Muscle layer of colon (tissue), 2 donors: Measurements from ENCODE around the gene SRSF8.
"Not testable (repeated sequence)": the region's sequence is repeated elsewhere in the genome, so short reads cannot be mapped to it uniquely, and the experiment has no call there.

ENCODE experiments used
- H3K27ac ChIP-seq: one replicate; pipeline ENCODE4 v1.7.0; 2013; ENCODE audit warnings: low read depth, mild to moderate bottlenecking, low read length, moderate library complexity
- H3K27me3 ChIP-seq, 2 donors: one replicate each; pipeline ENCODE4 v1.7.0; 2013; ENCODE audit warnings: low read length in 2 of 2, mild to moderate bottlenecking in 2 of 2; ENCODE audit not compliant: insufficient read depth in 2 of 2, control insufficient read depth in 1 of 2
- H3K36me3 ChIP-seq: one replicate; pipeline ENCODE4 v1.7.0; 2013; ENCODE audit warnings: mild to moderate bottlenecking, low read length; ENCODE audit not compliant: insufficient read depth
- H3K4me1 ChIP-seq: one replicate; pipeline ENCODE4 v1.7.0; 2013; ENCODE audit warnings: mild to moderate bottlenecking, low read length; ENCODE audit not compliant: insufficient read depth
- H3K4me3 ChIP-seq, 2 donors: one replicate each; pipeline ENCODE4 v1.7.0; 2013; ENCODE audit warnings: low read length in 2 of 2, low read depth in 1 of 2, mild to moderate bottlenecking in 1 of 2, moderate library complexity in 1 of 2
- H3K9ac ChIP-seq: one replicate; pipeline ENCODE4 v1.7.0; 2013; ENCODE audit warnings: low read length
- H3K9me3 ChIP-seq: one replicate; pipeline ENCODE4 v1.7.0; 2013; ENCODE audit warnings: mild to moderate bottlenecking, low read length
- donor health status: abdominal sarcoma.
- donor health status: Adenocarcinoma of cecum.

The SRSF8 gene

DNA sequence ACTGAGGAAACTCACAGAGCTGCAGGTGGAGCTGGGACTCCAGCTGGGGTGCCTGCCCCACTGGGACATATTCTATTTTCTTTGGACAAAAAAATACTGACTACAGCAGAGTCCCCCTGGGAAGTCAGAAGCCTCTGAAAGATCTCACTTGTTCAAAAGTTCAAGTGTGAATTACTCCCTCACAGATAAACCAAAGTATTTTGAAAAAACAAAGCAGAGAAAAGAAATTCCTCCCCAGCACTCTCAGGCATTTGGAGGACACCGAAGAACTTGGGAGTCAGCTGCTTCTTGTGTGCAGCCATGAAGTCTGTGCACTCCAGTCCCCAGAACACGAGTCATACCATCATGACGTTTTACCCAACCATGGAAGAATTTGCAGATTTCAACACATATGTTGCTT is 17.6 kb upstream of the SRSF8 start, which contains the start of gene KDM4F:
TSS of gene KDM4F (plus strand) at position 301 of the 400 bp plus-strand sequence.
- not testable (repeated sequence) for H3K27me3 ChIP-seq, H3K27ac ChIP-seq, H3K4me1 ChIP-seq, H3K9ac ChIP-seq, H3K36me3 ChIP-seq, H3K9me3 ChIP-seq, H3K4me3 ChIP-seq

DNA sequence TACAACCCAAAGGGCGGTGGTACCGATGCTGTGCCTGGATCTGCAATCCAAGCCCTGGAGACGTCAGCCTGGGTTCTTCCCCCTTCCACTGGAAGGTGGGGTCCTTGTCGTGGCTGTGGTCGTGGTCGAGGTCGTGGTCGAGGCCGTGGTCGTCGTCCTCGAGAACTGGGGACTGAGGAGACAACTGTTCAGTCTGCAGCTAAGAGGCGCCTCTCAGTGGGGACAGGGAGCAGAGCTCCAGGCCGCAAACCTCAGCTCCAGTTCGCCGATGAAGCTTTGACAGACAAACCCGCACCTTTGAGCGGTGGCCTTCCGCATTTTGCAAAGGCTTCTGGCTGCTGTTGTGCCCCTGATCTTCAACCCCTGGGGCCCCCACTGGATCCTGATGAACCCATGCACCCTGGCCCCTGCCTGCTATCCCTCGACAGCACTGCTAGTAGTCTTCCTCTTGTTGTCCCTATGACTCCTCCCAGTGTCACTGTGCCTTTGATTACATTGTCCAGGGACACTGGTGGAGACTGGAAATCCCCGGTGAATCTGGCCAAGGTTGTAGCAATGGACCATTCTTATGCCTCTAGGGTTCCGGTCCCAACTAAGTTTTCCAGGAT is 16.0 kb upstream of the SRSF8 start:
- no peaks in the 10 kb centered on the region for H3K4me1 ChIP-seq
- no peaks in the 10 kb centered on the region for H3K9me3 ChIP-seq
- H3K9ac ChIP-seq: no peak overlapping the region
- H3K27ac ChIP-seq: no peak overlapping the region
- no peak overlapping the region for H3K4me3 ChIP-seq
- H3K27me3 ChIP-seq: peaks cover 0 to 5% of the 10 kb centered on the region in 2 donors
- no peaks in the 10 kb centered on the region for H3K36me3 ChIP-seq

DNA sequence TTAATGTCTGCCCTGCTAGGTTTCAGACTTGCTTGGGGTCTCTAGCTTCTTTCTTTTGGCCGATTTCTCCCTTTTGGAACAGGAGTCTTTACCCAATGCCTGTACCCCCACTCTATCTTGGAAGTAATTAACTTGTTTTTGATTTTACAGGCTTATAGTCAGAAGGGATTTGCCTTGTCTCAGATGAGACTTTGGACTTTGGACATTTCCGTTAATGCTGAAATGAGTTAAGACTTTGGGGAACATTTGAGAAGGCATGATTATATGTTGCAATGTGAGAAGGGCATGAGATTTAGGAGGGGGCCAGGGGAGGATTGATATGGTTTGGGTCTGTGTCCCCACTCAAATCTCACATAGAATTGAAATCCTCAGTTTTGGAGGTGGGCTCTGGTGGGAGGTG is 12.4 kb upstream of the SRSF8 start:
- Histone ChIP-seq H3K4me1 (no peaks in the 10 kb centered on the region), H3K36me3 (no peaks in the 10 kb centered on the region), H3K27ac (no peak overlapping the region), H3K27me3 (peaks cover 0 to 5% of the 10 kb centered on the region in 2 donors), H3K4me3 (no peak overlapping the region), H3K9me3 (no peaks in the 10 kb centered on the region), H3K9ac (no peak overlapping the region)

DNA sequence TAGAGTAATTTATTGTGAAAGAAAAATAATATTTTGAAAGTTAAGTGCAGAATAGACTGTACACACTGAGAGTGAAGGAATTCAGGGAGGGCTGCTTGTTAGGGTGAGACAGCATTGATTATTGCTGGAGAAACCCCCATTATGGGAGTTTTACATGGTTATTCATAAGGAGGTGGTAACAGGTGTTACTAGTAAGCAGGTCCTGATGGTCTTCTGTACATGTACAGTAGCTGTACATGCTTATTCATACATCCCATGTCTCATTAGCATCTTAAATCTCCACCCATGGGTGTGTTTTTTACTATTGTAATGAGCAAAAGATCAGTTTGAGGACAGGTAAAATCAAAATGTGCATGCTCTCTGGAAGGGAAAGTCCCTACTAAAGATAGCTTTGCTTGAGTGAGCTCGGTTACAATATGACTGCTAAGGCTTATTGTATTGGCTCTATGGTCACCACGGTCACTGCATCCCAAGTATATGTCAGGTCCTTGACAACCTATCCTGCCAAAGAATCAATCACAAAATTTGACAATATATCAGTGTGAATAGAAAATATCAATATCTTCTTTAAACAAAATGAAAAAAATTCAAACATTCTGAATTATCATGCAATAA is 11.3 kb upstream of the SRSF8 start:
- no peaks in the 10 kb centered on the region for H3K4me1 ChIP-seq
- H3K9ac ChIP-seq: no peak overlapping the region
- no peak overlapping the region for H3K4me3 ChIP-seq
- no peaks in the 10 kb centered on the region for H3K9me3 ChIP-seq
- H3K27ac ChIP-seq: no peak overlapping the region
- peaks cover 0 to 1% of the 10 kb centered on the region in 2 donors for H3K27me3 ChIP-seq
- no peaks in the 10 kb centered on the region for H3K36me3 ChIP-seq

DNA sequence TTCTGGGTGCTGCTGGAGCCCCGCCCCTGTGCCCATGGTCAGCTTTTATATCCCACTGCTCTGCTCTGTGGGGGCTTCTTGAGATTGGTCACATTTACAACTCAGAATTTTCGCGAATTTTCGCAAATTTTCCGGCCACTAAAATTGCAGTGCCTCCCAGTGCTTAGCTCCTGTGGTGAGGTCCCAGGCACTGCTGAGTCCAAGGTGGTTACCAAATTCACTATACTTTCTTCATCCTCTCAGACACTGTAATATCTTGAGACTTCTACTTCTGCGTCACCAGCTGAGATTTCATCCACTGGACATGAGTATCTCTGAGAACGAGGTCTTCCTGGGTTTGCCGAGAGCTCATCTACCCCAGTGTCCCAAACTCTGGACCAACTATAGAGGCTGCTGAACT is 8.8 kb upstream of the SRSF8 start:
- no peaks in the 10 kb centered on the region for H3K27me3 ChIP-seq
- no peaks in the 10 kb centered on the region for H3K4me1 ChIP-seq
- H3K9me3 ChIP-seq: no peaks in the 10 kb centered on the region
- H3K9ac ChIP-seq: no peak overlapping the region
- H3K27ac ChIP-seq: no peak overlapping the region
- no peak overlapping the region for H3K4me3 ChIP-seq
- no peaks in the 10 kb centered on the region for H3K36me3 ChIP-seq

DNA sequence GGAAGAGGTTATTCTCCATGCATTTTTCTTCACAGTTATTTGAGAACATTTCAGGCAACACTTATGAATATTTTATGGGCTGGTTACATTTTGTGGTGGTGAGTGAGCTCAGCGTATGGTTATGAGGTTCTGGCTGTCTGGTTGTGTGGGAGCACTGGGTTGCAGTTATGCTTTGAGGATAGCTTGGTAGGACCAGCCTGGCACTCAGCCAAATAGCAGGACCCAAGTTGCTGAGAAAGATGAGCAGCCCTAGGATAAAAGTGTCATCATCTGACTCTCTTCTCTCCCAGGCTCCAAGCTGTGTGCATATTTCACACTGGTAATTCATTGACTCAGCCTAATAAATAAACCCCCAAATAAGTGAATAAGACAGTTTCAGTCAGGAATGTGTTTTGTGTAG is 8.1 kb upstream of the SRSF8 start:
- no peak overlapping the region for H3K9ac ChIP-seq
- no peak overlapping the region for H3K4me3 ChIP-seq
- H3K4me1 ChIP-seq: no peaks in the 10 kb centered on the region
- no peaks in the 10 kb centered on the region for H3K36me3 ChIP-seq
- H3K27me3 ChIP-seq: no peaks in the 10 kb centered on the region
- no peak overlapping the region for H3K27ac ChIP-seq
- no peaks in the 10 kb centered on the region for H3K9me3 ChIP-seq

DNA sequence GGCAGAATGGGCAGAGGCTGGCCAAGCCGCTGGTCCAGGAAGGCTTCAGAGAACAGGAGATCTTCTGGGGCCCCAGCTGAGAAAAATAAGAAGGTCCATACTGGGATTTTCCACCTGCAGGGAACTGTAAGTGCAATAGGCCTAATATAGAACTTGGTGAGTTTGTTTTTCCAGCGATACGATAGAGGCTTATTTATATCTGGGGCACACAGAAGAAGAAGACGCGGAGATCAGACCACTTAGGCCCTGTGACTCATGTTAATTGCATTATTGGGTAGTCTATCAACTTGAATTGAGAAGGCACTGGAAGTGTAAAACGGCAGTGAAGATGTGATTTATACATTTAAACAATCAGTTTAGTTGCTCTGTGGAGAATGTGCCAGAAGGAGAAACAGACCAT is 7.7 kb upstream of the SRSF8 start:
- no peak overlapping the region for H3K9ac ChIP-seq
- no peaks in the 10 kb centered on the region for H3K4me1 ChIP-seq

DNA sequence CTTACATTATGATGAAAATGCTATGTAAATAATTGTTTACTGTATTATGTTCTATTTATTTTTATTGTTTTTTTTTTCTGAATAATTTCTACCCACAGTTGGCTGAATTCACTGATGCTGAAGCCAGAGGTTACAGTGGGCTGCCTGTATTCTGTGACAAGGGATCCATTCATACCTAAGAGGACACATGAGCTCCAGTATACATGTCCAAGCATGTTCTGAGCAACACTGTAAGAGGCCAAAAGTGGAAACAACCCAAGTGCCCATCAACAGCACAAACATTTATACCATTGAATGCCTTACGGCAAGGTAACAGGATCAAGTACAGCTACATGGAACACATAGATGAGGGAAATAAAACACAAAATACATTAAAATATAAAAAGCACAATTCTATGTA is 1.4 kb upstream of the SRSF8 start:
- Histone ChIP-seq H3K9me3 (no peaks in the 10 kb centered on the region), H3K36me3 (no peaks in the 10 kb centered on the region), H3K9ac (no peak overlapping the region), H3K27me3 (no peaks in the 10 kb centered on the region), H3K4me3 (no peak overlapping the region), H3K27ac (no peak overlapping the region), H3K4me1 (peaks cover 12% of the 10 kb centered on the region)

More for the DNA sequence above, 7.7 kb upstream of the SRSF8 start:
- Histone ChIP-seq H3K36me3 (no peaks in the 10 kb centered on the region), H3K4me3 (no peak overlapping the region), H3K27ac (no peak overlapping the region), H3K27me3 (no peaks in the 10 kb centered on the region), H3K9me3 (no peaks in the 10 kb centered on the region)

DNA sequence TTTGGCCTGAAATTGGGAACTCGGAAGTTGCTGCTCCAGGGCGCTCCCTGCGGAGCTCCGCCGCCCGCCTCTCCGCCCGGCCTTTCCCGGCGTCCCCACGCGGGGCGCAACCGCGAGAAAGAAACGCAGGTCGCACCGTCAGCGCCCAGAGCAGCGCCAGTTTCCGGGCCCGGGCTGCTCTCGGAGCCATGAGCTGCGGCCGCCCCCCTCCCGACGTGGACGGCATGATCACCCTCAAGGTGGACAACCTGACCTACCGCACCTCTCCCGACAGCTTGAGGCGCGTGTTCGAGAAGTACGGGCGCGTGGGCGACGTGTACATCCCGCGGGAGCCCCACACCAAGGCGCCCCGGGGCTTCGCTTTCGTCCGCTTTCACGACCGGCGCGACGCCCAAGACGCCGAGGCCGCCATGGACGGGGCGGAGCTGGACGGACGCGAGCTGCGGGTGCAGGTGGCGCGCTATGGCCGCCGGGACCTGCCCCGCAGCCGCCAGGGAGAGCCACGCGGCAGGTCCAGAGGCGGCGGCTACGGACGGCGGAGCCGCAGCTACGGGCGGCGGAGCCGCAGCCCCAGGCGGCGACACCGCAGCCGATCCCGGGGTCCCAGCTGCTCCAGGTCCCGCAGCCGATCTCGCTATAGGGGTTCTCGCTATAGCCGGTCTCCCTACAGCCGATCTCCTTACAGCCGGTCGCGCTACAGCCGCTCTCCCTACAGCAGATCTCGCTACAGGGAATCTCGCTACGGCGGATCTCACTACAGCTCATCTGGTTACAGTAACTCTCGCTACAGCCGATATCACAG is 521 bp downstream of the SRSF8 start:
- Histone ChIP-seq H3K4me1 (peaks cover 12% of the 10 kb centered on the region), H3K27me3 (no peaks in the 10 kb centered on the region), H3K4me3 (peak overlapping the region; percentile 76 to 91), H3K9ac (peak overlapping the region; percentile 94), H3K36me3 (no peaks in the 10 kb centered on the region), H3K27ac (peak overlapping the region; percentile 87), H3K9me3 (no peaks in the 10 kb centered on the region)

DNA sequence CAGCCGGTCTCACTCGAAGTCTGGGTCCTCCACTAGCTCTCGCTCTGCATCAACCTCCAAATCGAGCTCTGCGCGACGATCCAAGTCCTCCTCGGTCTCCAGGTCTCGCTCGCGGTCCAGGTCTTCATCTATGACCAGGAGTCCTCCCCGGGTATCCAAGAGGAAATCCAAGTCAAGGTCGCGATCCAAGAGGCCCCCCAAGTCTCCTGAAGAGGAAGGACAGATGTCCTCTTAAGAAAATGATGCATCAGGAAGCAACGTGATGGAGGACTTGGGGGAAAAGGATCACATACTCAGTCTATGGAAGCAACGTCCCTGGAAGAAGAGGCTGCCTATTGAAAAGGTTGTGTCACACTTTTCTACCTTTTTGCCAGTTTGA is 1.1 kb downstream of the SRSF8 start:
- Histone ChIP-seq H3K4me1 (peaks cover 12% of the 10 kb centered on the region), H3K36me3 (no peaks in the 10 kb centered on the region), H3K9me3 (no peaks in the 10 kb centered on the region), H3K9ac (peak overlapping the region; percentile 94), H3K4me3 (peak overlapping the region; percentile 76 to 91), H3K27ac (peak overlapping the region; percentile 87), H3K27me3 (no peaks in the 10 kb centered on the region)

DNA sequence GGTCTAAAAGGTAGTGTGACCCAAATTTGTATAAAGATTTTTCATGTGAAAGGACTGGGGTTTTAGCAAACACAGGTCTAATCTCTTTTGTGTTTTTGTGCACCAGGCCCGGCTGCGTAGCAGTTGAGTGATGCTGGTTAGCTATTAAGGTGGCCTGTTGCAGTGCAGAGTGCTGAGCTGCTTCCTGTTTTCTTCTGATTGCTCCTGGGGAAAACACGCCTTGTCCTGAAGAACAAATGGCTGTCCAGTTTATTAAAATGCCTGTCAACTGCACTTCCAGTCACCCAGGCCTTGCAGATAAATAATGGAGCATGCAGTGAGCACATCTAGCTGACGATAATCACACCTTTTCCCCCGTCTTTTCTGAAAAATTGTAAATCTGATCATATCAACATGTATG is 1.8 kb downstream of the SRSF8 start:
- H3K27ac ChIP-seq: peak overlapping the region; percentile 87
- H3K9ac ChIP-seq: peak overlapping the region; percentile 94
- no peaks in the 10 kb centered on the region for H3K9me3 ChIP-seq
- H3K36me3 ChIP-seq: no peaks in the 10 kb centered on the region
- peak overlapping the region; percentile 76 to 91 for H3K4me3 ChIP-seq
- H3K4me1 ChIP-seq: peaks cover 12% of the 10 kb centered on the region
- no peaks in the 10 kb centered on the region for H3K27me3 ChIP-seq
